H9 (cell line): ENCODE results near the gene DACH1. TPM values are rescaled to one million over a fixed set of nuclear protein-coding genes. Genes with fewer than 3 reads are reported as not detected.

ENCODE experiments used
- DNase-seq: peaks from one replicate; pipeline ENCODE4 v3.0.0-alpha.2; 2017
- H2AFZ ChIP-seq: one replicate; pipeline ENCODE4 v1.6.1; 2013; ENCODE audit warnings: mild to moderate bottlenecking, low read length, control low read depth, moderate library complexity
- H2AK5ac ChIP-seq: 2 replicates; pipeline ENCODE4 v1.6.1; 2013; ENCODE audit warnings: low read length, control low read depth, mixed read lengths; ENCODE audit not compliant: insufficient read length
- H2BK120ac ChIP-seq: one replicate; pipeline ENCODE4 v1.6.1; 2013; ENCODE audit warnings: low read depth, mild to moderate bottlenecking, low read length, control low read depth, inconsistent platforms; ENCODE audit not compliant: poor library complexity, severe bottlenecking
- H2BK12ac ChIP-seq: 2 replicates; pipeline ENCODE4 v1.6.1; 2013; ENCODE audit warnings: low read length, control low read depth, mixed read lengths, low read depth; ENCODE audit not compliant: insufficient read length
- H2BK15ac ChIP-seq: 2 replicates; pipeline ENCODE4 v1.6.1; 2013; ENCODE audit warnings: low read depth, low read length, control low read depth
- H2BK20ac ChIP-seq: one replicate; pipeline ENCODE4 v1.6.1; 2013; ENCODE audit warnings: low read depth, mild to moderate bottlenecking, low read length, control low read depth, inconsistent platforms; ENCODE audit not compliant: poor library complexity, severe bottlenecking
- H2BK5ac ChIP-seq: 2 replicates; pipeline ENCODE4 v1.6.1; 2013; ENCODE audit warnings: low read length, control low read depth, mixed read lengths; ENCODE audit not compliant: insufficient read length
- H3K14ac ChIP-seq: 2 replicates; pipeline ENCODE4 v1.6.1; 2013; ENCODE audit warnings: low read length, control low read depth; ENCODE audit not compliant: insufficient read depth
- H3K18ac ChIP-seq: 2 replicates; pipeline ENCODE4 v1.6.1; 2013; ENCODE audit warnings: low read depth, mild to moderate bottlenecking, mixed read lengths, low read length, control low read depth; ENCODE audit not compliant: insufficient read length
- H3K23ac ChIP-seq: 2 replicates; pipeline ENCODE4 v1.6.1; 2013; ENCODE audit warnings: low read length, control low read depth, mixed read lengths, low read depth; ENCODE audit not compliant: insufficient read length
- H3K23me2 ChIP-seq: 2 replicates; pipeline ENCODE4 v1.6.1; 2013; ENCODE audit warnings: low read depth, mild to moderate bottlenecking, mixed read lengths, low read length, control low read depth; ENCODE audit not compliant: insufficient read length, poor library complexity, severe bottlenecking
- H3K27ac ChIP-seq: 2 replicates; pipeline ENCODE4 v1.5.1; 2013; ENCODE audit warnings: low read length, control low read depth, mixed read lengths, low read depth; ENCODE audit not compliant: insufficient read length
- H3K27me3 ChIP-seq: 2 replicates; pipeline ENCODE4 v1.6.1; 2013; ENCODE audit warnings: low read length, control low read depth, inconsistent platforms; ENCODE audit not compliant: insufficient read depth
- H3K4ac ChIP-seq: 2 replicates; pipeline ENCODE4 v1.6.1; 2013; ENCODE audit warnings: low read depth, mild to moderate bottlenecking, control low read depth, inconsistent platforms, low read length, moderate library complexity
- H3K4me1 ChIP-seq: 2 replicates; pipeline ENCODE4 v1.6.1; 2013; ENCODE audit warnings: low read length, control low read depth, inconsistent platforms; ENCODE audit not compliant: insufficient read depth
- H3K4me2 ChIP-seq: 2 replicates; pipeline ENCODE4 v1.6.1; 2013; ENCODE audit warnings: low read length, control low read depth, mixed read lengths; ENCODE audit not compliant: insufficient read length, insufficient read depth
- H3K56ac ChIP-seq: 2 replicates; pipeline ENCODE4 v1.6.1; 2013; ENCODE audit warnings: low read depth, mild to moderate bottlenecking, mixed read lengths, low read length, control low read depth; ENCODE audit not compliant: insufficient read length
- H3K79me1 ChIP-seq: 2 replicates; pipeline ENCODE4 v1.6.1; 2013; ENCODE audit warnings: low read depth, mild to moderate bottlenecking, moderate library complexity, low read length, control low read depth, inconsistent platforms; ENCODE audit not compliant: insufficient read depth, poor library complexity, severe bottlenecking
- H3K79me2 ChIP-seq: 2 replicates; pipeline ENCODE4 v1.6.1; 2013; ENCODE audit warnings: low read length, control low read depth, inconsistent platforms; ENCODE audit not compliant: insufficient read depth
- H3K9ac ChIP-seq: 2 replicates; pipeline ENCODE4 v1.6.1; 2013; ENCODE audit warnings: low read length, control low read depth, mixed read lengths; ENCODE audit not compliant: insufficient read length; ENCODE audit errors: extremely low read depth
- H3K9me3 ChIP-seq: one replicate; pipeline ENCODE4 v1.6.1; 2013; ENCODE audit warnings: low read depth, low read length, inconsistent platforms; ENCODE audit not compliant: control insufficient read depth
- H3T11ph ChIP-seq: one replicate; pipeline ENCODE4 v1.6.1; 2013; ENCODE audit warnings: mild to moderate bottlenecking, low read length, control low read depth, inconsistent platforms
- H4K20me1 ChIP-seq: one replicate; pipeline ENCODE4 v1.6.1; 2013; ENCODE audit not compliant: control insufficient read depth, insufficient read length, insufficient read depth
- H4K5ac ChIP-seq: 2 replicates; pipeline ENCODE4 v1.6.1; 2013; ENCODE audit warnings: low read depth, mild to moderate bottlenecking, mixed read lengths, low read length, control low read depth; ENCODE audit not compliant: insufficient read length
- H4K8ac ChIP-seq: replicated peaks from 2 replicates; pipeline ENCODE4 v1.6.1; 2013; ENCODE audit warnings: low read length, control low read depth, mixed read lengths, low read depth; ENCODE audit not compliant: insufficient read length
- H4K91ac ChIP-seq: 2 replicates; pipeline ENCODE4 v1.6.1; 2013; ENCODE audit warnings: low read depth, mild to moderate bottlenecking, moderate library complexity, mixed read lengths, low read length, control low read depth; ENCODE audit not compliant: insufficient read length
- H3K27ac Mint-ChIP-seq, 3 experiments: 2 replicates in 2 of 3; 3 replicates in 1 of 3; pipeline ENCODE4 v1.8.0; 2020 to 2021; ENCODE audit warnings: mixed read lengths in 3 of 3, mild to moderate bottlenecking in 1 of 3, moderate library complexity in 1 of 3
- H3K27me3 Mint-ChIP-seq: 2 replicates; pipeline ENCODE4 v1.8.0; 2021; ENCODE audit warnings: low read depth, mild to moderate bottlenecking, moderate library complexity, mixed read lengths
- H3K36me3 Mint-ChIP-seq, 3 experiments: 2 replicates in 2 of 3; 3 replicates in 1 of 3; pipeline ENCODE4 v1.8.0; 2020 to 2021; ENCODE audit warnings: low read depth in 3 of 3, mixed read lengths in 3 of 3; ENCODE audit not compliant: insufficient read depth in 1 of 3
- H3K4me1 Mint-ChIP-seq, 2 experiments: 2 replicates each; pipeline ENCODE4 v1.8.0; 2020; ENCODE audit warnings: mixed read lengths in 2 of 2
- H3K4me3 Mint-ChIP-seq, 2 experiments: 2 replicates in 1 of 2; 3 replicates in 1 of 2; pipeline ENCODE4 v1.8.0; 2020 to 2021; ENCODE audit warnings: mild to moderate bottlenecking in 2 of 2, mixed read lengths in 2 of 2, moderate library complexity in 1 of 2
- H3K9me3 Mint-ChIP-seq, 2 experiments: 2 replicates in 1 of 2; 3 replicates in 1 of 2; pipeline ENCODE4 v1.8.0; 2020; ENCODE audit warnings: mild to moderate bottlenecking in 2 of 2, mixed read lengths in 2 of 2, moderate library complexity in 1 of 2
- WGBS: extraction: QIAGEN DNeasy Blood & Tissue Kit; methylation state at CpG from one replicate; pipeline ENCODE4 v1.1.7; 2013; ENCODE audit warnings: missing lambda C conversion rate, low lambda C conversion rate, mixed read lengths; ENCODE audit not compliant: insufficient read length; ENCODE audit errors: extremely low coverage; 5-methylcytosine and 5-hydroxymethylcytosine counted together
- total RNA-seq: library from RNA; stranded (reverse); gene quantifications from 2 replicates; pipeline ENCODE4 v1.2.1, GENCODE V29; 2021
- TF ChIP-seq, protein P1 (sequence below): fragments of 200-600 bp; sonication (generic); conservative IDR thresholded peaks from 3 replicates; pipeline ENCODE4 v1.8.0; 2021; ENCODE audit warnings: antibody characterized with exemption, mild to moderate bottlenecking

The DACH1 gene
- total RNA-seq, 1 experiment from 2014 or later: not detected

- no peaks in the 10 kb centered on the region for H3K79me1 ChIP-seq
- H3K14ac ChIP-seq: no peak overlapping the region
- no peak overlapping the region for H3K27ac ChIP-seq
- no peak overlapping the region for H2BK12ac ChIP-seq
- Mint-ChIP-seq H3K4me3 (no peak overlapping the region), H3K27me3 (no peaks in the 10 kb centered on the region), H3K9me3 (no peaks in the 10 kb centered on the region), H3K4me1 (peaks cover 7 to 8% of the 10 kb centered on the region in 2 experiments), H3K27ac (no peak overlapping the region; a peak in 2 of 7 replicates), H3K36me3 (no peaks in the 10 kb centered on the region)
- H3K18ac ChIP-seq: no peak overlapping the region
- no peak overlapping the region for H2AK5ac ChIP-seq
- H2BK15ac ChIP-seq: no peak overlapping the region
- no peaks in the 10 kb centered on the region for H3K27me3 ChIP-seq
- no peak overlapping the region for H4K8ac ChIP-seq
- H3K4me1 ChIP-seq: no peaks in the 10 kb centered on the region
- TF ChIP-seq, protein P1, sequence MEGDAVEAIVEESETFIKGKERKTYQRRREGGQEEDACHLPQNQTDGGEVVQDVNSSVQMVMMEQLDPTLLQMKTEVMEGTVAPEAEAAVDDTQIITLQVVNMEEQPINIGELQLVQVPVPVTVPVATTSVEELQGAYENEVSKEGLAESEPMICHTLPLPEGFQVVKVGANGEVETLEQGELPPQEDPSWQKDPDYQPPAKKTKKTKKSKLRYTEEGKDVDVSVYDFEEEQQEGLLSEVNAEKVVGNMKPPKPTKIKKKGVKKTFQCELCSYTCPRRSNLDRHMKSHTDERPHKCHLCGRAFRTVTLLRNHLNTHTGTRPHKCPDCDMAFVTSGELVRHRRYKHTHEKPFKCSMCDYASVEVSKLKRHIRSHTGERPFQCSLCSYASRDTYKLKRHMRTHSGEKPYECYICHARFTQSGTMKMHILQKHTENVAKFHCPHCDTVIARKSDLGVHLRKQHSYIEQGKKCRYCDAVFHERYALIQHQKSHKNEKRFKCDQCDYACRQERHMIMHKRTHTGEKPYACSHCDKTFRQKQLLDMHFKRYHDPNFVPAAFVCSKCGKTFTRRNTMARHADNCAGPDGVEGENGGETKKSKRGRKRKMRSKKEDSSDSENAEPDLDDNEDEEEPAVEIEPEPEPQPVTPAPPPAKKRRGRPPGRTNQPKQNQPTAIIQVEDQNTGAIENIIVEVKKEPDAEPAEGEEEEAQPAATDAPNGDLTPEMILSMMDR: no peak
- H3K9me3 ChIP-seq: no peaks in the 10 kb centered on the region
- H3K79me2 ChIP-seq: no peaks in the 10 kb centered on the region
- no peak overlapping the region for H4K5ac ChIP-seq
- no peak overlapping the region for H2BK20ac ChIP-seq
- no peak overlapping the region for H3K9ac ChIP-seq
- H2AFZ ChIP-seq: no peak overlapping the region
- H2BK120ac ChIP-seq: no peak overlapping the region
- H4K91ac ChIP-seq: no peak overlapping the region
- no peaks in the 10 kb centered on the region for H4K20me1 ChIP-seq
- no peak overlapping the region for H3T11ph ChIP-seq
- H2BK5ac ChIP-seq: no peak overlapping the region
- H3K56ac ChIP-seq: no peak overlapping the region
- H3K23ac ChIP-seq: no peak overlapping the region
- no peak for DNase-seq
- H3K23me2 ChIP-seq: no peaks in the 10 kb centered on the region
- H3K4me2 ChIP-seq: no peak overlapping the region
- no peak overlapping the region for H3K4ac ChIP-seq
- no CpG with 5 or more reads among the region's 7 CpGs for WGBS
These were observed 232.8 kb downstream of the DACH1 start for GRCh38 chr13:71634182-71634581.
